ENCODE measurements around the gene ARL13B. TPM values are rescaled to one million over a fixed set of nuclear protein-coding genes. Genes with fewer than 3 reads are reported as not detected.
A peak's percentile ranks its signal among the peaks of the same experiment; 100 is the strongest.

ARL13B gene
- total RNA-seq, 1 experiment from 2014 or later, result 9.3 TPM

- no peak for TF ChIP-seq MXD4 (CRISPR knock-in tag; IDR thresholded peaks at IDR 0.05; ENCODE audit: borderline replicate concordance)
- no peak for TF ChIP-seq TCF7 (CRISPR knock-in tag; IDR thresholded peaks at IDR 0.05; ENCODE audit: low read depth)
- no peak for TF ChIP-seq KAT7 (CRISPR knock-in tag; IDR thresholded peaks at IDR 0.05; ENCODE audit: borderline replicate concordance)
- TF ChIP-seq NFYB (CRISPR knock-in tag; conservative IDR thresholded peaks at IDR 0.05; ENCODE audit: low read depth), result peak; percentile 74
- no peak; the same call in 1 of the 2 replicates for TF ChIP-seq E2F5 (CRISPR knock-in tag; IDR thresholded peaks at IDR 0.05)
- no peak for TF ChIP-seq ATF3 (CRISPR knock-in tag; conservative IDR thresholded peaks at IDR 0.05)
- no peak for TF ChIP-seq SMAD3 (CRISPR knock-in tag; IDR thresholded peaks at IDR 0.05; ENCODE audit: borderline replicate concordance)
- TF ChIP-seq, protein P1, sequence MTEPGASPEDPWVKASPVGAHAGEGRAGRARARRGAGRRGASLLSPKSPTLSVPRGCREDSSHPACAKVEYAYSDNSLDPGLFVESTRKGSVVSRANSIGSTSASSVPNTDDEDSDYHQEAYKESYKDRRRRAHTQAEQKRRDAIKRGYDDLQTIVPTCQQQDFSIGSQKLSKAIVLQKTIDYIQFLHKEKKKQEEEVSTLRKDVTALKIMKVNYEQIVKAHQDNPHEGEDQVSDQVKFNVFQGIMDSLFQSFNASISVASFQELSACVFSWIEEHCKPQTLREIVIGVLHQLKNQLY (CRISPR knock-in tag; IDR thresholded peaks at IDR 0.05), result no peak
- TF ChIP-seq, protein P2, sequence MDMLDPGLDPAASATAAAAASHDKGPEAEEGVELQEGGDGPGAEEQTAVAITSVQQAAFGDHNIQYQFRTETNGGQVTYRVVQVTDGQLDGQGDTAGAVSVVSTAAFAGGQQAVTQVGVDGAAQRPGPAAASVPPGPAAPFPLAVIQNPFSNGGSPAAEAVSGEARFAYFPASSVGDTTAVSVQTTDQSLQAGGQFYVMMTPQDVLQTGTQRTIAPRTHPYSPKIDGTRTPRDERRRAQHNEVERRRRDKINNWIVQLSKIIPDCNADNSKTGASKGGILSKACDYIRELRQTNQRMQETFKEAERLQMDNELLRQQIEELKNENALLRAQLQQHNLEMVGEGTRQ (CRISPR knock-in tag; IDR thresholded peaks at IDR 0.05), result no peak
- no peak for TF ChIP-seq JUN (CRISPR knock-in tag; IDR thresholded peaks at IDR 0.05)
- 0 out of 2 replicates have a peak, but pooled peaks have one; percentile 33 for TF ChIP-seq MYBL2 (CRISPR knock-in tag; IDR thresholded peaks at IDR 0.05)
- no peak for TF ChIP-seq TP53 (CRISPR knock-in tag; IDR thresholded peaks at IDR 0.05)
- no peak for TF ChIP-seq GABPB1 (CRISPR knock-in tag; IDR thresholded peaks at IDR 0.05)
- TF ChIP-seq CREM (CRISPR knock-in tag; IDR thresholded peaks at IDR 0.05), result peak; percentile 84
Observed at GRCh38 chr3:93979850-93980676, at the start of gene ARL13B (continued).

GRCh38 chr3:93931597-93932229 lies 48.2 kb upstream of the ARL13B start:
- TF ChIP-seq E2F5 (CRISPR knock-in tag; IDR thresholded peaks at IDR 0.05) (no peak), TEAD1 (CRISPR knock-in tag; IDR thresholded peaks at IDR 0.05) (no peak)
- no peak overlapping the region for H3K27ac Mint-ChIP-seq
- POLR2A ChIA-PET, result no interaction called here
- no peak overlapping the region for H3K4me3 Mint-ChIP-seq
- CTCF ChIA-PET, result no interaction called here
- peaks cover 14% of the 10 kb centered on the region for H3K27me3 Mint-ChIP-seq (ENCODE audit: low read depth)
- DNase-seq (ENCODE audit: low spot score) (no peak), ATAC-seq (no peak)
- peaks cover 52% of the 10 kb centered on the region for H3K36me3 Mint-ChIP-seq
- H3K9me3 Mint-ChIP-seq, result peaks cover 72% of the 10 kb centered on the region
- no peaks in the 10 kb centered on the region for H3K4me1 Mint-ChIP-seq

DNA sequence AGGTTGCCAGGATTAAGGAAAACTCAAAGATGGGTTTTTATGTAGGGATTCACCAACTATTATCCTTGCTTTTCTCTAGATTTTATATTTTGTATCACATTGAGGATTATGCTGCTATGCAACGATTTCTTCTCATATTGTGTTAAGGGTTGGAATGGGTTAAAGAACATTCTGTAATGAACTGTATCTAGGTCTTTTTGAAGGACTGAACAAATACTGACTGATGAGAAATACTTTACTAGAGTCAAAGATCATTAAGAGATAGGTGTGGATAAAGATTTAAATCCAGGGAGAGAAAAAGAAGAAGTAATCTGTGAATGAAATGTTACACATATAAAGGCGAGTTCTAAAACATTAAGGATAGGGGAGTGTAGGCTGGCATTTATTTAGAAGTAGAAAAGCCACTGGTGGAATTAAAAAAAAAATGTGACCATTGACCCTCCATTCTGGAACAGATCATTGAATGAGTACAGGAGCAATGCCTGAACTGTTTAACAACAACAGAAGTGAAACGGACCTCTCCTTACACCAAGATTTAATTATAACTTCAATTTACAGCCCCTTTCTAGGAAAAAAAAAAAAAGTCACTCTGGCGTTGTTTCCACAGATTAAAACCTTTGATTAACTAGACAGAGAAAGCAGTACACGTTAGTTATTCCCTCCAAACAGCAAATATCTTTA lies 45.4 kb upstream of the ARL13B start:
- Mint-ChIP-seq H3K4me3 (no peak overlapping the region), H3K36me3 (peaks cover 44% of the 10 kb centered on the region), H3K9me3 (peaks cover 55% of the 10 kb centered on the region), H3K27ac (no peak overlapping the region), H3K4me1 (no peaks in the 10 kb centered on the region), H3K27me3 (ENCODE audit: low read depth) (peaks cover 14% of the 10 kb centered on the region)
- DNase-seq (ENCODE audit: low spot score) (no peak), ATAC-seq (no peak)
- ChIA-PET CTCF (no interaction called here), POLR2A (no interaction called here)
- TF ChIP-seq MYBL2 (CRISPR knock-in tag; IDR thresholded peaks at IDR 0.05), result no peak
- no peak for TF ChIP-seq ATF3 (CRISPR knock-in tag; conservative IDR thresholded peaks at IDR 0.05)
- no peak for TF ChIP-seq CREB1 (CRISPR knock-in tag; IDR thresholded peaks at IDR 0.05)
- TF ChIP-seq ZNF138 (CRISPR knock-in tag; conservative IDR thresholded peaks at IDR 0.05), result no peak
- no peak for TF ChIP-seq ZNF671 (CRISPR knock-in tag; IDR thresholded peaks at IDR 0.05)
- TF ChIP-seq MXD4 (CRISPR knock-in tag; IDR thresholded peaks at IDR 0.05; ENCODE audit: borderline replicate concordance), result no peak
- TF ChIP-seq, protein P3, sequence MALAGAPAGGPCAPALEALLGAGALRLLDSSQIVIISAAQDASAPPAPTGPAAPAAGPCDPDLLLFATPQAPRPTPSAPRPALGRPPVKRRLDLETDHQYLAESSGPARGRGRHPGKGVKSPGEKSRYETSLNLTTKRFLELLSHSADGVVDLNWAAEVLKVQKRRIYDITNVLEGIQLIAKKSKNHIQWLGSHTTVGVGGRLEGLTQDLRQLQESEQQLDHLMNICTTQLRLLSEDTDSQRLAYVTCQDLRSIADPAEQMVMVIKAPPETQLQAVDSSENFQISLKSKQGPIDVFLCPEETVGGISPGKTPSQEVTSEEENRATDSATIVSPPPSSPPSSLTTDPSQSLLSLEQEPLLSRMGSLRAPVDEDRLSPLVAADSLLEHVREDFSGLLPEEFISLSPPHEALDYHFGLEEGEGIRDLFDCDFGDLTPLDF (CRISPR knock-in tag; IDR thresholded peaks at IDR 0.05), result no peak
- TF ChIP-seq, protein P4, sequence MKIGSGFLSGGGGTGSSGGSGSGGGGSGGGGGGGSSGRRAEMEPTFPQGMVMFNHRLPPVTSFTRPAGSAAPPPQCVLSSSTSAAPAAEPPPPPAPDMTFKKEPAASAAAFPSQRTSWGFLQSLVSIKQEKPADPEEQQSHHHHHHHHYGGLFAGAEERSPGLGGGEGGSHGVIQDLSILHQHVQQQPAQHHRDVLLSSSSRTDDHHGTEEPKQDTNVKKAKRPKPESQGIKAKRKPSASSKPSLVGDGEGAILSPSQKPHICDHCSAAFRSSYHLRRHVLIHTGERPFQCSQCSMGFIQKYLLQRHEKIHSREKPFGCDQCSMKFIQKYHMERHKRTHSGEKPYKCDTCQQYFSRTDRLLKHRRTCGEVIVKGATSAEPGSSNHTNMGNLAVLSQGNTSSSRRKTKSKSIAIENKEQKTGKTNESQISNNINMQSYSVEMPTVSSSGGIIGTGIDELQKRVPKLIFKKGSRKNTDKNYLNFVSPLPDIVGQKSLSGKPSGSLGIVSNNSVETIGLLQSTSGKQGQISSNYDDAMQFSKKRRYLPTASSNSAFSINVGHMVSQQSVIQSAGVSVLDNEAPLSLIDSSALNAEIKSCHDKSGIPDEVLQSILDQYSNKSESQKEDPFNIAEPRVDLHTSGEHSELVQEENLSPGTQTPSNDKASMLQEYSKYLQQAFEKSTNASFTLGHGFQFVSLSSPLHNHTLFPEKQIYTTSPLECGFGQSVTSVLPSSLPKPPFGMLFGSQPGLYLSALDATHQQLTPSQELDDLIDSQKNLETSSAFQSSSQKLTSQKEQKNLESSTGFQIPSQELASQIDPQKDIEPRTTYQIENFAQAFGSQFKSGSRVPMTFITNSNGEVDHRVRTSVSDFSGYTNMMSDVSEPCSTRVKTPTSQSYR (CRISPR knock-in tag; IDR thresholded peaks at IDR 0.05), result no peak

Measured in WTC11 (cell line).